GM19455 (cell line): Measurements from ENCODE around the gene TACSTD2.
"Not testable (repeated sequence)": the region's sequence is repeated elsewhere in the genome, so short reads cannot be mapped to it uniquely, and the experiment has no call there.

Experiments
- ATAC-seq: cut with Tn5 transposase; IDR thresholded peaks from one replicate; pipeline ENCODE4 v1.9.1; 2021; ENCODE audit not compliant: unreplicated experiment

Gene TACSTD2

GRCh38 chr1:58568271-58568860 lies 8.7 kb downstream of the TACSTD2 start:
- ATAC-seq: no peak

GRCh38 chr1:58566339-58566738 lies 10.7 kb downstream of the TACSTD2 start:
- ATAC-seq: no peak

- ATAC-seq: not testable (repeated sequence)
These were observed 13.3 kb downstream of the TACSTD2 start for GRCh38 chr1:58563715-58564114.

- no peak for ATAC-seq
These were observed 15.4 kb downstream of the TACSTD2 start for GRCh38 chr1:58561633-58562032.

GRCh38 chr1:58555393-58555792 lies 21.7 kb downstream of the TACSTD2 start:
- no peak for ATAC-seq

- no peak for ATAC-seq
These were observed 25.6 kb downstream of the TACSTD2 start for GRCh38 chr1:58551186-58552140.

- ATAC-seq: not testable (repeated sequence)
These were observed 27.8 kb downstream of the TACSTD2 start for GRCh38 chr1:58549291-58549690.

GRCh38 chr1:58548371-58548770 lies 28.7 kb downstream of the TACSTD2 start:
- ATAC-seq: no peak

- ATAC-seq: peak; percentile 91
These were observed 30.3 kb downstream of the TACSTD2 start, which contains the start of gene OMA1 for GRCh38 chr1:58546520-58547308. OMA1 (minus strand) TSS chr1:58546726; CDS start chr1:58539294, 7,432 bp downstream.

GRCh38 chr1:58545591-58546519 lies 31.2 kb downstream of the TACSTD2 start:
- peak; percentile 77 for ATAC-seq

GRCh38 chr1:58543260-58543659 lies 33.8 kb downstream of the TACSTD2 start:
- no peak for ATAC-seq

- ATAC-seq: no peak
These were observed 37.5 kb downstream of the TACSTD2 start for GRCh38 chr1:58539553-58539952.

GRCh38 chr1:58538821-58539220 lies 38.2 kb downstream of the TACSTD2 start:
- no peak for ATAC-seq

- not testable (repeated sequence) for ATAC-seq
These were observed 45.2 kb downstream of the TACSTD2 start for GRCh38 chr1:58531842-58532241.

- ATAC-seq: no peak
These were observed 47.8 kb downstream of the TACSTD2 start for GRCh38 chr1:58529284-58529683.

GRCh38 chr1:58528518-58528917 lies 48.5 kb downstream of the TACSTD2 start:
- ATAC-seq: no peak
